ENCODE measurements around the gene IBA57.

DNA sequence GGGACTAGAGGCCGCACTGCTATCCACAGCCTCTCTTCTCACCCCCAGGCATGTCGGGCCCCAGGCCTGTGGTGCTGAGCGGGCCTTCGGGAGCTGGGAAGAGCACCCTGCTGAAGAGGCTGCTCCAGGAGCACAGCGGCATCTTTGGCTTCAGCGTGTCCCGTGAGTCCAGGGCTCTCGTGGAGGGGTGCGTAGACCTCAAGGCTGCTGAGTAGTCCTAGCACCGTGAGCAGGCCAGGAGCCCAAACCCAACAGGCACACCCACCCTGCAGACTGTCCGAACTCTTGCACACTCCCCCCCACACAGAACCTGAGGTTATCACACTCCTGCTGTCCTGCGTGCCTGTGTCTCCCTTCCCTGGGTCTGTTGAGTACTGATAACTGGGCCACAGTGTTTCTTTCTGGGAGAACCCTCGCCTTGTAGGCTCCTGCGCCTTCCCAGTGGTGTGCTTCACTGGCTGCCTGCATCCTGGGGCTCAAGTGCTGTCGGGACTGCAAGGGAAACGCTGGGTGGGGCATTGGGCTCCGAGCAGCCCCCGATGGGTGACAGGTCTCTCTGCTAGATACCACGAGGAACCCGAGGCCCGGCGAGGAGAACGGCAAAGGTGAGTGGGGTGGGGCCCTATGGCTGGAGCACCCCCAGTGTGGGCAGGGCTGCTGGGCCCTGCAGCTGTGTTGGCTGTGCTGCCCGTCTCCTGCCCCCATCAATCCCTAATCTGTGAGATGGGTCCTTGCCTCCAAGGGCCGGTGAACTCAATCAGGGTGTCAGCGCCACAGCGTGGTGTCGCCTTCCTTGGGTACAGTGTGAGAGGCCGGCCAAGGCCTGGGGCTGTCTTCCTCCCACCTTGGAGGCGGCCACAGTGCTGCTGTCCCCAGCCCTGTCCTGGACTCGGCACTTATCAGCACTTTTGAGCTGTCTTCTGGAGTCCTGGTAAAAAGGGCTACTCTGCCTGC lies 19.9 kb upstream of the IBA57 start:
- TF ChIP-seq, protein P1, sequence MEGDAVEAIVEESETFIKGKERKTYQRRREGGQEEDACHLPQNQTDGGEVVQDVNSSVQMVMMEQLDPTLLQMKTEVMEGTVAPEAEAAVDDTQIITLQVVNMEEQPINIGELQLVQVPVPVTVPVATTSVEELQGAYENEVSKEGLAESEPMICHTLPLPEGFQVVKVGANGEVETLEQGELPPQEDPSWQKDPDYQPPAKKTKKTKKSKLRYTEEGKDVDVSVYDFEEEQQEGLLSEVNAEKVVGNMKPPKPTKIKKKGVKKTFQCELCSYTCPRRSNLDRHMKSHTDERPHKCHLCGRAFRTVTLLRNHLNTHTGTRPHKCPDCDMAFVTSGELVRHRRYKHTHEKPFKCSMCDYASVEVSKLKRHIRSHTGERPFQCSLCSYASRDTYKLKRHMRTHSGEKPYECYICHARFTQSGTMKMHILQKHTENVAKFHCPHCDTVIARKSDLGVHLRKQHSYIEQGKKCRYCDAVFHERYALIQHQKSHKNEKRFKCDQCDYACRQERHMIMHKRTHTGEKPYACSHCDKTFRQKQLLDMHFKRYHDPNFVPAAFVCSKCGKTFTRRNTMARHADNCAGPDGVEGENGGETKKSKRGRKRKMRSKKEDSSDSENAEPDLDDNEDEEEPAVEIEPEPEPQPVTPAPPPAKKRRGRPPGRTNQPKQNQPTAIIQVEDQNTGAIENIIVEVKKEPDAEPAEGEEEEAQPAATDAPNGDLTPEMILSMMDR (IDR thresholded peaks at IDR 0.05; ENCODE audit: control extremely low read depth in 1 of 3, insufficient read depth in 1 of 3, low read depth in 1 of 3, low read length in 3 of 3), result no peak
- no peak for TF ChIP-seq EZH2 (IDR thresholded peaks at IDR 0.05; ENCODE audit: low read depth, low read length, severe bottlenecking)
- TF ChIP-seq NRF1 (IDR thresholded peaks at IDR 0.05; ENCODE audit: low read depth, low read length), result no peak
- no peak for TF ChIP-seq FOSL1 (IDR thresholded peaks at IDR 0.05; ENCODE audit: insufficient read depth, low read depth, low read length)
- no peak for TF ChIP-seq YY1 (IDR thresholded peaks at IDR 0.05; ENCODE audit: low read depth, low read length)
- TF ChIP-seq CBX8 (IDR thresholded peaks at IDR 0.05; ENCODE audit: borderline replicate concordance, low read depth, low read length), result no peak
- TF ChIP-seq, protein P2, sequence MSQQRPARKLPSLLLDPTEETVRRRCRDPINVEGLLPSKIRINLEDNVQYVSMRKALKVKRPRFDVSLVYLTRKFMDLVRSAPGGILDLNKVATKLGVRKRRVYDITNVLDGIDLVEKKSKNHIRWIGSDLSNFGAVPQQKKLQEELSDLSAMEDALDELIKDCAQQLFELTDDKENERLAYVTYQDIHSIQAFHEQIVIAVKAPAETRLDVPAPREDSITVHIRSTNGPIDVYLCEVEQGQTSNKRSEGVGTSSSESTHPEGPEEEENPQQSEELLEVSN (IDR thresholded peaks at IDR 0.05), result no peak
- no peak for TF ChIP-seq RFX5 (IDR thresholded peaks at IDR 0.05; ENCODE audit: borderline replicate concordance, low read depth, low read length)
